ENCODE measurements around the gene WDPCP. TPM values are rescaled to one million over a fixed set of nuclear protein-coding genes. Genes with fewer than 3 reads are reported as not detected.

Gene WDPCP
- polyA plus RNA-seq, 1 donor from 2014 or later, result 8.9 TPM

DNA sequence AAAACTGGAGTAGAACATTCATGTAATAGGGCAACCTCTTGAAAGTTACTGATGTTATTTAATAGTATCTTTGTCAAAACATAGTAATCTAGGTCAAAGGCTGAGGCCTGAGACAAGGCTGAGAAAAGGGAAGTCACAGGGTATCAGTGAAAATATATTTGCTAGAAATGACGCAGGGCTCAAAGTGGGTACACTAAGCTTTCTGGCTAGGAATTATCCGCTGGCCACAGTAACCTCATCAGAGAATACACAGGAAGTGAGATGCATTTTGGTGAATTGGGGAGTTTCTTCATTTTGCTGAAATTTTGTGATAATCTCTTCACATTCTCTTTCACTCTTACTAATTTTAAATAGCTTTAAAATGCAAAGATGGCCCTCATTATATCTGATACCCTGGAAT, 330.8 kb downstream of the WDPCP start:
- H2AFZ ChIP-seq (ENCODE audit: low read depth, low read length), result no peak overlapping the region
- no peaks in the 10 kb centered on the region for H3K27me3 ChIP-seq (ENCODE audit: insufficient read depth, low read depth, low read length)
- H3K27ac ChIP-seq (ENCODE audit: low read length), result no peak overlapping the region
- TF ChIP-seq CTCF (IDR thresholded peaks at IDR 0.05; ENCODE audit: poor library complexity, severe bottlenecking), result no peak
- TF ChIP-seq EP300 (conservative IDR thresholded peaks at IDR 0.05; ENCODE audit: poor library complexity, severe bottlenecking), result no peak
- TF ChIP-seq MXI1 (conservative IDR thresholded peaks at IDR 0.05; ENCODE audit: poor library complexity, severe bottlenecking), result no peak
- no peaks in the 10 kb centered on the region for H3K9me3 ChIP-seq (ENCODE audit: low read length)
- H3K36me3 ChIP-seq (ENCODE audit: insufficient read depth, low read length), result no peaks in the 10 kb centered on the region
- no peak overlapping the region for H3K4me2 ChIP-seq (ENCODE audit: low read length)
- H3K9me2 ChIP-seq (ENCODE audit: insufficient read depth, low read length), result no peaks in the 10 kb centered on the region
- H3K4me3 ChIP-seq (ENCODE audit: low read length), result no peak overlapping the region
- no peaks in the 10 kb centered on the region for H3K79me2 ChIP-seq (replicated peaks; ENCODE audit: insufficient read depth, low read length)
- H3F3A ChIP-seq (ENCODE audit: insufficient read depth, low read length, poor library complexity, severe bottlenecking), result no peaks in the 10 kb centered on the region
- H4K20me1 ChIP-seq (ENCODE audit: insufficient read depth), result no peaks in the 10 kb centered on the region
- no peak overlapping the region for H3K9ac ChIP-seq (ENCODE audit: low read length)

- TF ChIP-seq EZH2 (IDR thresholded peaks at IDR 0.05; ENCODE audit: borderline replicate concordance, insufficient read depth, low read length, poor library complexity, severe bottlenecking) (no peak), SMC3 (conservative IDR thresholded peaks at IDR 0.05; ENCODE audit: poor library complexity) (no peak), REST (IDR thresholded peaks at IDR 0.05; ENCODE audit: borderline replicate concordance) (no peak), RAD21 (conservative IDR thresholded peaks at IDR 0.05) (no peak), CTCF (IDR thresholded peaks at IDR 0.05; ENCODE audit: poor library complexity, severe bottlenecking) (no peak), MXI1 (conservative IDR thresholded peaks at IDR 0.05; ENCODE audit: poor library complexity, severe bottlenecking) (no peak)
- peak overlapping the region; percentile 18 for H3K27ac ChIP-seq (ENCODE audit: low read length)
Measured at GRCh38 chr2:63249161-63249560, 339.1 kb downstream of the WDPCP start.

More at GRCh38 chr2:63249161-63249560, 339.1 kb downstream of the WDPCP start:
- Histone ChIP-seq H3K9ac (ENCODE audit: low read length) (no peak overlapping the region), H4K20me1 (ENCODE audit: insufficient read depth) (no peaks in the 10 kb centered on the region), H3K79me2 (replicated peaks; ENCODE audit: insufficient read depth, low read length) (no peaks in the 10 kb centered on the region), H3K36me3 (ENCODE audit: insufficient read depth, low read length) (no peaks in the 10 kb centered on the region), H2AFZ (ENCODE audit: low read depth, low read length) (no peak overlapping the region), H3K4me2 (ENCODE audit: low read length) (no peak overlapping the region), H3K27me3 (ENCODE audit: insufficient read depth, low read depth, low read length) (no peaks in the 10 kb centered on the region), H3K9me3 (ENCODE audit: low read length) (no peaks in the 10 kb centered on the region), H3K4me3 (ENCODE audit: low read length) (no peak overlapping the region), H3F3A (ENCODE audit: insufficient read depth, low read length, poor library complexity, severe bottlenecking) (no peaks in the 10 kb centered on the region), H3K9me2 (ENCODE audit: insufficient read depth, low read length) (no peaks in the 10 kb centered on the region)

All from neural cell (in vitro differentiated cells).